Naive thymus-derived CD4-positive, alpha-beta T cell (primary cell): ENCODE measurements around the gene GZMA. TPM values are rescaled to one million over a fixed set of nuclear protein-coding genes. Genes with fewer than 3 reads are reported as not detected.

Source experiments
- ATAC-seq: fragments of 150-1000 bp; cut with Tn5 transposase; 2 replicates; pipeline ENCODE4 v1.10.0; 2021; ENCODE audit warnings: mild to moderate bottlenecking, moderate library complexity
- CTCF ChIA-PET: fragments of 350-600 bp; sonication (Branson Sonifier 250); formaldehyde crosslinking; loops from one replicate; lab custom pipeline; 2021; ENCODE audit warnings: antibody characterized with exemption; lab: Charles Lee
- POLR2A ChIA-PET: fragments of 350-600 bp; sonication (Branson Sonifier 250); formaldehyde crosslinking; loops from one replicate; lab custom pipeline; 2021; ENCODE audit warnings: antibody characterized with exemption, inconsistent platforms; lab: Charles Lee
- DNase-seq, 9 donors: peaks; one replicate each; pipeline versions ENCODE4 v3.0.0 to v3.0.0-alpha.2; 2020 to 2022; ENCODE audit warnings: mixed read lengths in 1 of 9
- H3K27ac ChIP-seq: one replicate; pipeline ENCODE4 v1.7.0; 2013; ENCODE audit warnings: mild to moderate bottlenecking, low read depth, low read length, moderate library complexity
- H3K27me3 ChIP-seq, 2 donors: one replicate each; pipeline ENCODE4 v1.7.0; 2013; ENCODE audit warnings: low read length in 2 of 2, mild to moderate bottlenecking in 2 of 2, moderate library complexity in 2 of 2; ENCODE audit not compliant: control insufficient read depth in 2 of 2, insufficient read depth in 2 of 2
- H3K36me3 ChIP-seq, 3 experiments: 1 replicate in 2 of 3; 2 replicates in 1 of 3; pipeline ENCODE4 v1.7.0; 2013; ENCODE audit warnings: low read length in 3 of 3, mild to moderate bottlenecking in 3 of 3, moderate library complexity in 1 of 3; ENCODE audit not compliant: insufficient read depth in 3 of 3, control insufficient read depth in 2 of 3
- H3K4me1 ChIP-seq, 2 donors: one replicate each; pipeline ENCODE4 v1.7.0; 2013; ENCODE audit warnings: low read length in 2 of 2, mild to moderate bottlenecking in 2 of 2, moderate library complexity in 1 of 2; ENCODE audit not compliant: control insufficient read depth in 2 of 2, insufficient read depth in 2 of 2
- H3K4me3 ChIP-seq: 2 replicates; pipeline ENCODE4 v1.7.0; 2013; ENCODE audit warnings: mild to moderate bottlenecking, low read length
- H3K9me3 ChIP-seq, 3 experiments: 1 replicate in 2 of 3; 2 replicates in 1 of 3; pipeline ENCODE4 v1.7.0; 2013; ENCODE audit warnings: low read length in 3 of 3; ENCODE audit not compliant: control insufficient read depth in 2 of 3
- H3K27ac Mint-ChIP-seq, 9 donors: one replicate each; pipeline ENCODE4 v1.8.0; 2020 to 2022; ENCODE audit warnings: mixed read lengths in 9 of 9, mild to moderate bottlenecking in 8 of 9, moderate library complexity in 5 of 9, inconsistent platforms in 2 of 9
- H3K27me3 Mint-ChIP-seq, 5 donors: one replicate each; pipeline ENCODE4 v1.8.0; 2021 to 2022; ENCODE audit warnings: mixed read lengths in 5 of 5, mild to moderate bottlenecking in 1 of 5
- H3K36me3 Mint-ChIP-seq, 5 donors: one replicate each; pipeline ENCODE4 v1.8.0; 2020 to 2022; ENCODE audit warnings: mixed read lengths in 5 of 5, mild to moderate bottlenecking in 3 of 5, inconsistent platforms in 1 of 5
- H3K4me1 Mint-ChIP-seq, 7 donors: one replicate each; pipeline ENCODE4 v1.8.0; 2020 to 2022; ENCODE audit warnings: mixed read lengths in 7 of 7, mild to moderate bottlenecking in 3 of 7, inconsistent platforms in 1 of 7
- H3K4me3 Mint-ChIP-seq, 10 donors: one replicate each; pipeline ENCODE4 v1.8.0; 2020 to 2022; ENCODE audit warnings: mild to moderate bottlenecking in 10 of 10, mixed read lengths in 10 of 10, moderate library complexity in 6 of 10, inconsistent platforms in 2 of 10
- H3K9me3 Mint-ChIP-seq, 11 donors: one replicate each; pipeline ENCODE4 v1.8.0; 2020 to 2022; ENCODE audit warnings: mixed read lengths in 11 of 11, mild to moderate bottlenecking in 4 of 11, inconsistent platforms in 1 of 11, moderate library complexity in 1 of 11
- intact Hi-C, 2 donors: fragments of 100-400 bp; cut with micrococcal nuclease; formaldehyde crosslinking; loops; one replicate each; pipeline ENCODE4 v1.15.1; 2023
- polyA plus RNA-seq, 2 donors: library from polyadenylated mRNA; unstranded; fragments of 300-500 nt; fragmentation: Illumina TruSeq; gene quantifications; one replicate each; pipeline ENCODE4 v1.2.3, GENCODE V29; 2021
- total RNA-seq, 6 experiments: library from RNA in 5 of 6; stranded (reverse) in 5 of 6; gene quantifications; 1 replicate in 5 of 6; 2 replicates in 1 of 6; pipeline ENCODE4 v1.2.3 and lab custom pipeline; 2021 to 2026

Gene GZMA
- total and polyA plus RNA-seq, 7 experiments from 2014 or later: 2.0 to 1,076 (median 10.9) TPM

GRCh38 chr5:55149308-55149795 lies 46.9 kb downstream of the GZMA start:
- Histone ChIP-seq H3K9me3 (no peaks in the 10 kb centered on the region), H3K4me1 (peaks cover 5% of the 10 kb centered on the region in 2 donors), H3K4me3 (no peak overlapping the region), H3K36me3 (no peaks in the 10 kb centered on the region), H3K27ac (no peak overlapping the region), H3K27me3 (no peaks in the 10 kb centered on the region)
- ChIA-PET CTCF (interaction anchor here (0.5 to 1.3 kb wide), 3 partner anchors 12 to 243 kb away, joined by 3 to 4 read pairs (median 4); no protein-coding TSS in a partner anchor), POLR2A (no interaction called here)
- Mint-ChIP-seq H3K27ac (no peak overlapping the region), H3K4me3 (no peak overlapping the region), H3K27me3 (peaks cover 7 to 77% (median 16%) of the 10 kb centered on the region in 5 donors), H3K36me3 (peaks cover 0 to 11% (median 0%) of the 10 kb centered on the region in 5 donors), H3K9me3 (no peaks in the 10 kb centered on the region), H3K4me1 (peaks cover 5 to 18% (median 7%) of the 10 kb centered on the region in 7 donors)
- DNase-seq: no peak
- ATAC-seq: no peak
- intact Hi-C loops: no loop called here

DNA sequence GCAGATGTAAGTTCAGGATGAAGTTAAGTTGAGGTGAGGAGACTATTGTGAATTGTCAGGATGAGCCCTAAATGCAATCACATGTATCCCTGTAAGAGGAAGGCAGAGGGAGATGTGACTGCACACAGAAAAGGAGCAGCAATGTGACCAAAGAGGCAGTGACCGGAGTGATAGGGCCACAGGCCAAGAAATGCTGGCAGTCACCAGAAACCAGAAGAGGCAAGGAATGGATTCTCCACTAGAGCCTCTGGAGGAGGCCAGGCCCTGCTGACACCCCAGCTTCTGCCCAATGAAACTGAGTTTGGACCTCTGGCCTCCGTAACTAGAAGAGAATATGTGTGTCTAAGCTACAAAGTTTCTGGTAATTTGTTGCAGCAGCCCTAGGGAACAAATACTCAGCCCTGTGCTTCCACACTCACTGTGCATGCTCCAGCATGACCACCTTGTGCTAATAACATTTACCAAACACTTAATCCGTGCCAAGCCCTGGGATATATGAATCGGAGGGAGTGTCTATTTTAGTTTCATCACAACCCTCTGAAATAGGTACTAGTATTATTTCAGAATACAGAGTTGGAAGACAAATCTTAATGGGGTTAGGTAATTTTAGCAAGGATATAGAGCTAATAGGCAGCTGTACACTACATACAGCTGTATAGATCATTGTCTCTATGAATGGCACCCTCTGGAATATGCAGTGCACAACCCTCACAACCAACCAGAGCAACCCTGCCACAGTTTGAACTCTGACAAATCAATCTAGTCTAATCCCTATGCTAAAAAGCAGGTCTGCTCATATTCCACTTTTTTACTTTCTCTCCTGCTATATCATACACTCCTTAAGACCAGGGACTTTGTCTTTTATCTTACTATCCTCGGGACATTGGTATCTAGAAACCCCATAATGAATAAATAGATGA lies 49.7 kb downstream of the GZMA start:
- H3K36me3 ChIP-seq: no peaks in the 10 kb centered on the region

GRCh38 chr5:55154873-55155272 lies 52.4 kb downstream of the GZMA start:
- H3K4me3 Mint-ChIP-seq: no peak overlapping the region
- intact Hi-C loops: no loop called here
- Histone ChIP-seq H3K9me3 (no peaks in the 10 kb centered on the region), H3K4me3 (no peak overlapping the region), H3K4me1 (no peaks in the 10 kb centered on the region), H3K36me3 (no peaks in the 10 kb centered on the region), H3K27ac (no peak overlapping the region), H3K27me3 (no peaks in the 10 kb centered on the region)
- H3K27me3 Mint-ChIP-seq: peaks cover 21 to 83% (median 22%) of the 10 kb centered on the region in 5 donors
- no peak overlapping the region for H3K27ac Mint-ChIP-seq
- ChIA-PET CTCF (no interaction called here), POLR2A (no interaction called here)
- H3K4me1 Mint-ChIP-seq: peaks cover 0 to 4% (median 0%) of the 10 kb centered on the region in 7 donors
- peaks cover 0 to 3% (median 0%) of the 10 kb centered on the region in 5 donors for H3K36me3 Mint-ChIP-seq
- H3K9me3 Mint-ChIP-seq: peaks cover 0 to 19% (median 5%) of the 10 kb centered on the region in 11 donors
- no peak for ATAC-seq
- no peak for DNase-seq

More for the DNA sequence above, 49.7 kb downstream of the GZMA start:
- CTCF ChIA-PET: interaction anchor here (0.7 to 1.6 kb wide), 4 partner anchors 8 to 314 kb away, joined by 3 to 6 read pairs (median 6); partner anchors contain the start of gene GPX8
- POLR2A ChIA-PET: no interaction called here
- Histone ChIP-seq H3K27ac (no peak overlapping the region), H3K4me1 (no peaks in the 10 kb centered on the region), H3K27me3 (no peaks in the 10 kb centered on the region), H3K9me3 (no peaks in the 10 kb centered on the region), H3K4me3 (no peak overlapping the region)
- H3K27ac Mint-ChIP-seq: no peak overlapping the region
- H3K4me1 Mint-ChIP-seq: no peaks in the 10 kb centered on the region
- H3K4me3 Mint-ChIP-seq: no peak overlapping the region
- DNase-seq: no peak
- H3K9me3 Mint-ChIP-seq: peaks cover 0 to 19% (median 5%) of the 10 kb centered on the region in 11 donors
- H3K27me3 Mint-ChIP-seq: peaks cover 17 to 84% (median 22%) of the 10 kb centered on the region in 5 donors
- no peak for ATAC-seq
- intact Hi-C loops: no loop called here
- peaks cover 0 to 3% (median 0%) of the 10 kb centered on the region in 5 donors for H3K36me3 Mint-ChIP-seq

Other genes starting within 250 kb of the GZMA start
- 1 to 10 TPM in 1 of 5 experiments, under 1 TPM in 1, not detected in 3; 0.39 to 1.2 TPM for gene ESM1, start 117.1 kb upstream of the GZMA start, total RNA-seq
- not detected for gene ESM1, start 117.1 kb upstream of the GZMA start, polyA plus RNA-seq
- gene GZMK, start 78.4 kb upstream of the GZMA start, total RNA-seq: 10 to 100 TPM in 1 of 5 experiments, 1 to 10 TPM in 4; 1.3 to 18.1 (median 2.4) TPM
- 1 to 10 TPM; 1.9 to 4.0 TPM for gene GZMK, start 78.4 kb upstream of the GZMA start, polyA plus RNA-seq
- gene GPX8, start 57.5 kb downstream of the GZMA start, total RNA-seq: not detected
- not detected for gene GPX8, start 57.5 kb downstream of the GZMA start, polyA plus RNA-seq
- gene CDC20B, start 70.5 kb downstream of the GZMA start, total RNA-seq: under 1 TPM in 1 of 5 experiments, not detected in 4; 0.44 TPM
- gene CDC20B, start 70.5 kb downstream of the GZMA start, polyA plus RNA-seq: not detected
- gene MCIDAS, start 124.7 kb downstream of the GZMA start, total RNA-seq: not detected
- not detected for gene MCIDAS, start 124.7 kb downstream of the GZMA start, polyA plus RNA-seq
- not detected for gene CCNO, start 131.0 kb downstream of the GZMA start, total RNA-seq
- not detected for gene CCNO, start 131.0 kb downstream of the GZMA start, polyA plus RNA-seq
- gene DHX29, start 205.0 kb downstream of the GZMA start, total RNA-seq: 10 to 100 TPM; 12.5 to 19.2 (median 15.9) TPM
- gene DHX29, start 205.0 kb downstream of the GZMA start, polyA plus RNA-seq: 1 to 10 TPM; 5.8 to 9.5 TPM
- gene MTREX, start 205.3 kb downstream of the GZMA start, total RNA-seq: 10 to 100 TPM; 64.0 to 83.7 (median 66.3) TPM
- 10 to 100 TPM; 29.6 to 35.7 TPM for gene MTREX, start 205.3 kb downstream of the GZMA start, polyA plus RNA-seq